Spleen (tissue), 11 donors: ENCODE measurements around the gene ZFYVE27. TPM values are rescaled to one million over a fixed set of nuclear protein-coding genes. Genes with fewer than 3 reads are reported as not detected.

Source experiments
- DNase-seq: peaks from one replicate; pipeline ENCODE4 v3.0.0-alpha.2; 2020
- H3K27ac ChIP-seq, 8 donors: fragments of 200-600 bp; sonication (generic) in 7 of 8; 1 replicate in 4 of 8; 2 replicates in 4 of 8; pipeline versions ENCODE4 v1.5.0 to v1.8.0; 2016 to 2021; ENCODE audit warnings: inconsistent platforms in 4 of 8, mild to moderate bottlenecking in 4 of 8, moderate library complexity in 1 of 8
- H3K27me3 ChIP-seq, 7 donors: fragments of 200-600 bp; sonication (generic) in 6 of 7; replicated peaks in 1 of 7; 1 replicate in 4 of 7; 2 replicates in 3 of 7; pipeline versions ENCODE4 v1.5.0 to v1.8.0; 2016 to 2021; ENCODE audit warnings: inconsistent platforms in 3 of 7, mild to moderate bottlenecking in 1 of 7
- H3K36me3 ChIP-seq, 6 donors: fragments of 200-600 bp; sonication (generic) in 5 of 6; 1 replicate in 4 of 6; 2 replicates in 2 of 6; pipeline versions ENCODE4 v1.5.0 to v1.8.0; 2016 to 2021; ENCODE audit warnings: inconsistent platforms in 2 of 6
- H3K4me1 ChIP-seq, 6 donors: fragments of 200-600 bp; sonication (generic) in 5 of 6; 1 replicate in 3 of 6; 2 replicates in 3 of 6; pipeline versions ENCODE4 v1.5.0 to v1.8.0; 2016 to 2021; ENCODE audit warnings: inconsistent platforms in 3 of 6
- H3K4me3 ChIP-seq, 8 donors: fragments of 200-600 bp; sonication (generic) in 7 of 8; 1 replicate in 4 of 8; 2 replicates in 4 of 8; pipeline versions ENCODE4 v1.5.0 to v1.8.0; 2016 to 2021; ENCODE audit warnings: inconsistent platforms in 4 of 8, mild to moderate bottlenecking in 4 of 8, moderate library complexity in 2 of 8
- H3K9me3 ChIP-seq, 8 donors: fragments of 200-600 bp; sonication (generic) in 7 of 8; 1 replicate in 4 of 8; 2 replicates in 4 of 8; pipeline versions ENCODE4 v1.5.0 to v1.8.0; 2016 to 2021; ENCODE audit warnings: inconsistent platforms in 4 of 8
- CTCF ChIP-seq, 11 experiments: fragments of 200-600 bp in 7 of 11; fragments of 450-650 bp in 4 of 11; sonication (generic) in 4 of 11; IDR thresholded peaks in 8 of 11; conservative IDR thresholded peaks in 3 of 11; 1 replicate in 7 of 11; 2 replicates in 4 of 11; pipeline versions ENCODE4 v1.4.0 to v1.8.0; 2016 to 2021; ENCODE audit warnings: antibody characterized with exemption in 11 of 11, inconsistent platforms in 4 of 11, mild to moderate bottlenecking in 1 of 11
- POLR2A ChIP-seq, 3 donors: fragments of 450-650 bp; IDR thresholded peaks; one replicate each; pipeline ENCODE4 v1.5.1; 2017; ENCODE audit warnings: antibody characterized with exemption in 3 of 3, mild to moderate bottlenecking in 1 of 3
- POLR2AphosphoS5 ChIP-seq, 3 donors: sonication (generic); formaldehyde crosslinking; IDR thresholded peaks; one replicate each; pipeline ENCODE4 v1.5.1; 2017; ENCODE audit warnings: antibody characterized with exemption in 3 of 3
- WGBS, 5 donors: extraction: QIAGEN DNeasy Blood & Tissue Kit in 3 of 5; methylation state at CpG; one replicate each; pipeline versions ENCODE4 v1.1.5 to v1.1.7; 2013 to 2018; 5-methylcytosine and 5-hydroxymethylcytosine counted together
- intact Hi-C: fragments of 100-400 bp; cut with DNase I; formaldehyde crosslinking; loops from one replicate; pipeline ENCODE4 v1.15.0; 2023; ENCODE audit warnings: low total_unique reads
- polyA plus RNA-seq, 3 donors: library from polyadenylated mRNA; stranded (reverse); fragments of 200-250 nt; gene quantifications; one replicate each; pipeline ENCODE4 v1.2.1, GENCODE V29; 2013
- total RNA-seq, 7 donors: library from RNA; depleted of rRNA in 3 of 7; stranded (reverse); fragments of >200 nt in 3 of 7; fragmentation: NEBNext Ultra II Directional in 4 of 7; extraction: Animal tissue kit (Norgen Biotek cat#: 25700) in 4 of 7; gene quantifications; one replicate each; pipeline versions ENCODE4 v1.1.0 to v1.2.1, GENCODE V29; 2016 to 2021
- donor health status: healthy with polysubstance abuse.
- donor health status: DM: no; HTN: no; CAD: no; lungs with moderate emphysema.
- donor health status: DM: no; HTN: no; CAD: no.
- donor health status: Bipolar disorder and iron deficiency.
- donor health status: healthy.
- donor health status: DM: no; HTN: no; CAD: no.
- donor health status: DM: yes; HTN: yes; CAD: no.

Gene ZFYVE27
- total and polyA plus RNA-seq, 10 donors, result 16.8 to 42.2 (median 31.7) TPM

DNA sequence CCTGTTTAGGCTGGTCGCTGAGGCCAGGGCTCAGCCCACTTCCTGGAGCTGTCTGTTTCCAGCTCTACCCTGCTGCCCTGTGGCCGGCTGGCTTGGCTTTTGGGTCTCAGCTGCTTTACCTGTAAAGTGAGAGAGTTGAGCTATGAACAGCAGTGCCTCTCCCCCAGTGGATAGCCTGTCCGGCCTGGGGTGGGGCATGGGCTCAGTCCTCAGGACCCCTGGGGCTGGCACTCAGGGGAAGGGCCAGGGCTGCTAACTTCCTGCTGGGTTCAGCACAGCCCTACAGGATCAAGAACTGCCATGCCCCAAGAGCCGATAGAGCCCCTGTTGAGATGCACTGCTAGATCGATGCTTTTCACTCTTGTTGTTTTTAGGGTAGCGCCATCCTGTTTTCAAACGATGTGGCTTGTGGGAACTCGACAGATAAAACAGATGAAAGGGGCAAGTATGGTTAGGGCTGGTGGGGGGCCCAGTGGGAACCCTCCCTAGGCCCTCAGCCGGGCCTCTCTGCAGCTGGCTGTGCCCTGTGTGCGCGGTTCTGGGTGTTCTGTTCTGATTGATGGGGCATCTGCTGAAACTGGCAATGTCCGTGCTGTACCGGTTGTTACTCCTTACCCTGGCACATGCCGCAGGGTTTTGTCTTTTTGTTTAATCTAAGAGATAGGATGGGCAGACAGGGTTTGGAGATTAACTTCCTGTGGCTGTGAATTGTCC is 44.8 kb downstream of the ZFYVE27 start:
- peak overlapping the region in 2 of 8 donors; percentile 28 to 43 for H3K27ac ChIP-seq
- TF ChIP-seq POLR2A (IDR thresholded peaks at IDR 0.05) (no peak), POLR2AphosphoS5 (IDR thresholded peaks at IDR 0.05) (no peak), CTCF (IDR thresholded peaks at IDR 0.05 in 8 of 11, conservative IDR thresholded peaks at IDR 0.05 in 3 of 11) (no peak)

DNA sequence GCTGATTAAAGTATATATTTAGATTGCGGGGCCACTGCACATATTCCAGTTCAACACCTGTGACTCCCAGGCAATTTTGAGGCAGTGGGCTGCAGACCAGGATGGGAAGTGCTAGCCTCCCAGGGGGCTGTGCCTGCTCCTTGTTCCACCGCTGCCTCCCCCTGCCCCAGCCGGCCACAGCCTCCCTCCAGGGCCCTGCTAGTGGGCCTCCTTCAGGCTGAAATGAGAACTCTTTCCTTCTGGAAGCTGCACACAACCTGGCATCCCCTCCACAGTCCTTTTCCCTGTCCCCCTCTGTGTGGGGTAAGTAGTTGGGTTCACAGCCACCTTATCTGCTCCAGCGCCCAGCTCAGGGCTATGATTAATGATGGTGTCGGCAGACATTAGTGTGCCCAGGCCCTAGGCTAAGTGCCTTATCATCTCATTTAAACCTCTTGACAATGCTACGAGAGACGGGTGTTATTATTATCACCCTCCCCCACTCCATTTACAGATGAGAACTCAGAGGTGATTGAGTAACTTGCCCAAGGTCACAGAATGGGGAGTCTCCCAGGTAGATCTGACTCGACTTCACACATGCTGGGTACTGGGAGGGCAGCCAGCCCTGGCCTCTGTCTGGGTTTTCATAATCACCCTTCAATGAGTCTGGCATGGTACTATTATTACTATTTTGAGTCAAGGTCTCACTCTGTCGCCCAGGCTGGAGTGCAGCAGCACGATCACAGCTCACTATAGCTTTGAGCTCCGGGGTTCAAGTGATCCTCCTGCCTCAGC is 45.7 kb downstream of the ZFYVE27 start:
- TF ChIP-seq CTCF (IDR thresholded peaks at IDR 0.05 in 8 of 11, conservative IDR thresholded peaks at IDR 0.05 in 3 of 11), result no peak
- no peak for TF ChIP-seq POLR2AphosphoS5 (IDR thresholded peaks at IDR 0.05)
- TF ChIP-seq POLR2A (IDR thresholded peaks at IDR 0.05), result no peak
- intact Hi-C loops, result no loop called here
- WGBS, 5 donors, result 69 to 80% (median 79%) methylated on average over 11 of the region's 11 CpGs
- Histone ChIP-seq H3K9me3 (no peaks in the 10 kb centered on the region), H3K36me3 (no peaks in the 10 kb centered on the region), H3K4me3 (no peak overlapping the region), H3K27ac (no peak overlapping the region), H3K27me3 (peaks cover 0 to 8% (median 0%) of the 10 kb centered on the region in 7 donors), H3K4me1 (peaks cover 0 to 16% (median 9%) of the 10 kb centered on the region in 6 donors)
- no peak for DNase-seq

More for the DNA sequence above, 44.8 kb downstream of the ZFYVE27 start:
- Histone ChIP-seq H3K36me3 (no peaks in the 10 kb centered on the region), H3K4me3 (no peak overlapping the region), H3K27me3 (no peaks in the 10 kb centered on the region), H3K9me3 (no peaks in the 10 kb centered on the region), H3K4me1 (peaks cover 0 to 16% (median 9%) of the 10 kb centered on the region in 6 donors)
- 52 to 65% (median 56%) methylated on average over 11 to 14 of the region's 14 CpGs for WGBS, 5 donors
- intact Hi-C loops, result no loop called here
- no peak for DNase-seq

GRCh38 chr10:97784200-97784810 is 47.4 kb downstream of the ZFYVE27 start:
- DNase-seq, result no peak
- Histone ChIP-seq H3K4me1 (peaks cover 0 to 24% (median 9%) of the 10 kb centered on the region in 6 donors), H3K36me3 (no peaks in the 10 kb centered on the region), H3K27ac (no peak overlapping the region), H3K27me3 (peaks cover 0 to 23% (median 3%) of the 10 kb centered on the region in 7 donors), H3K4me3 (no peak overlapping the region), H3K9me3 (no peaks in the 10 kb centered on the region)
- 82 to 88% (median 83%) methylated on average over 9 of the region's 9 CpGs for WGBS, 5 donors
- intact Hi-C loops, result no loop called here
- TF ChIP-seq CTCF (IDR thresholded peaks at IDR 0.05 in 8 of 11, conservative IDR thresholded peaks at IDR 0.05 in 3 of 11) (no peak), POLR2A (IDR thresholded peaks at IDR 0.05) (no peak), POLR2AphosphoS5 (IDR thresholded peaks at IDR 0.05) (no peak)
